ENCODE data around the gene PLA2G4B.

PLA2G4B gene, protein sequence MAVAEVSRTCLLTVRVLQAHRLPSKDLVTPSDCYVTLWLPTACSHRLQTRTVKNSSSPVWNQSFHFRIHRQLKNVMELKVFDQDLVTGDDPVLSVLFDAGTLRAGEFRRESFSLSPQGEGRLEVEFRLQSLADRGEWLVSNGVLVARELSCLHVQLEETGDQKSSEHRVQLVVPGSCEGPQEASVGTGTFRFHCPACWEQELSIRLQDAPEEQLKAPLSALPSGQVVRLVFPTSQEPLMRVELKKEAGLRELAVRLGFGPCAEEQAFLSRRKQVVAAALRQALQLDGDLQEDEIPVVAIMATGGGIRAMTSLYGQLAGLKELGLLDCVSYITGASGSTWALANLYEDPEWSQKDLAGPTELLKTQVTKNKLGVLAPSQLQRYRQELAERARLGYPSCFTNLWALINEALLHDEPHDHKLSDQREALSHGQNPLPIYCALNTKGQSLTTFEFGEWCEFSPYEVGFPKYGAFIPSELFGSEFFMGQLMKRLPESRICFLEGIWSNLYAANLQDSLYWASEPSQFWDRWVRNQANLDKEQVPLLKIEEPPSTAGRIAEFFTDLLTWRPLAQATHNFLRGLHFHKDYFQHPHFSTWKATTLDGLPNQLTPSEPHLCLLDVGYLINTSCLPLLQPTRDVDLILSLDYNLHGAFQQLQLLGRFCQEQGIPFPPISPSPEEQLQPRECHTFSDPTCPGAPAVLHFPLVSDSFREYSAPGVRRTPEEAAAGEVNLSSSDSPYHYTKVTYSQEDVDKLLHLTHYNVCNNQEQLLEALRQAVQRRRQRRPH

GRCh38 chr15:41838400-41838897, at the start of gene PLA2G4B:
PLA2G4B (plus strand) TSS chr15:41838847; CDS start chr15:41838914, 67 bp downstream.
- no peak for DNase-seq

- no peak for DNase-seq
Observed at GRCh38 chr15:41789236-41789635, 49.4 kb upstream of the PLA2G4B start.

DNA sequence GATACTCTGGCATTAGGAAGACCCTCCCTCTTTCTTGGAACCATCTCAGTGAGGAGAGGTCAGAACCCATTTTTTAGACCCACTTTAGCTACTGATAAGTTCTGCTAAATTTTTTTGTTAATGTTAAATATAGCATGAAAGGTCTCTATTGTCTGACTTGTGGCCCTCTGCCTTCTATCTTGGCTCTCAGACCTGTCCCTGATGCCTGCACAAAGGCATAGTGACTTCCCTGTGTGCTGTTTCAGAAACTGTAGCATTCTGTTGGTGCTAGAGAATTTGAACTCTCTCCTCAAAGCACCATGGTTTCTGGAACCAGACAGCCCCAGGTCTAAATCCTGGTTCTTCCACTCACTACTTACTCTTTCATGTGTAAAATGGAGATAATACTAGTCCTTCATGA, 49.0 kb upstream of the PLA2G4B start:
- no peak for DNase-seq

GRCh38 chr15:41790169-41790568, 48.5 kb upstream of the PLA2G4B start:
- no peak for DNase-seq

DNA sequence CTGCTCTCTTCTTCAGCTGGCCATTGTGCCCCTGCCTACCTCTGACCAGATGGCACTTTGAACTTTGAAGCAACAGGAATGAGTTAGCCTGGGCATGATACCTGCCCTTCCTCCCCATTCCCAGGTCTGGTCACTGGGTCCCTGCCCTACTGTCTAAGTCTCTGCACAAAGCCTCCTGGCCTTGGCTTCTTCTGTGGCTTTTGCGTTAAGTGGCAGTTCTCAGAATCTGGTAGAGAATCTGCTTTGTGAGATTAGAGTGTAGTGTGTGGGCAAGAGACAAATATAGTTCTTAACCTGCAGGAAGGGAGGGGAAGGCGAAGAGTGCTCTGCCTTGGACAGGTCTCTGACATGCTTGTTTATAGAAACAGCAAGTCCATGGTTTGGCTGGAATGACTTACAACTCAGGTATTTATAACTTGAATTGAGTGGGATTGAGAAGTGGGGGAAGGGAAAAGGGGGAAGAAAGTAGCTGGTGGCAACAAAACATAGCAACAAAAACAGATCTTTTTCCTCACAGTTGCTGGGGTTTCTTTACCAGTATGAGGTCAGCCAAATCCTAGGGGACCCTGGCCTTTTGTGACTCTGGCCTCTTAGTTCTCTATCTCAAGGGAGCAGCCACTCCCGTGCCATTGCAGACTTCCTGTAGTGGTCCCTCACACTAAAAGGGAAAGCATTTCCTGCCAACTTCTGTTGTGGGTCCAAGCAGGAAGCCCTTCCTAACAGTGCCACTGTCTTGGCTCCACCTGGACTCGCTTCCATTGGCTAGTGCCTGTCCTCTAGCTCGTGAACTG, 47.7 kb upstream of the PLA2G4B start:
- no peak for DNase-seq

DNA sequence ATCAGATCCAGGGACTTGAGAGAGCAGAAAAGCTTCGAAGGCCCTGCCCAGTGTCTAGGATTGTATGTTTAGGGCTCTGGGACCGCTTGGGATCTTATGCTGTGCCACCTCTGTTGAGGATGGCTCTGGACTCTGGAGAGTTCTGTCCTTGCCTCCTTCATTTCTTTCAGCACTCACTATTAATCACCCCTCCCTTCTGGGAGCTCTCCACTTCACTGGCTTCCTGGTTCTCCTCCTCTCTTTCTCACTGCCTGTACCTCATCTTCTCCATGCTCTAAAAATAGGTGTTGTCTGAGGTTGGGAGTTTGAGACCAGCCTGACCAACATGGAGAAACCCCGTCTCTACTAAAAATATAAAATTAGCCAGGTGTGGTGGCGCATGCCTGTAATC, 47.1 kb upstream of the PLA2G4B start:
- no peak for DNase-seq

GRCh38 chr15:41792000-41792637, 46.5 kb upstream of the PLA2G4B start:
- no peak for DNase-seq

GRCh38 chr15:41794081-41794480, 44.6 kb upstream of the PLA2G4B start:
- no peak for DNase-seq

GRCh38 chr15:41795996-41796856, 42.4 kb upstream of the PLA2G4B start:
- no peak for DNase-seq

DNA sequence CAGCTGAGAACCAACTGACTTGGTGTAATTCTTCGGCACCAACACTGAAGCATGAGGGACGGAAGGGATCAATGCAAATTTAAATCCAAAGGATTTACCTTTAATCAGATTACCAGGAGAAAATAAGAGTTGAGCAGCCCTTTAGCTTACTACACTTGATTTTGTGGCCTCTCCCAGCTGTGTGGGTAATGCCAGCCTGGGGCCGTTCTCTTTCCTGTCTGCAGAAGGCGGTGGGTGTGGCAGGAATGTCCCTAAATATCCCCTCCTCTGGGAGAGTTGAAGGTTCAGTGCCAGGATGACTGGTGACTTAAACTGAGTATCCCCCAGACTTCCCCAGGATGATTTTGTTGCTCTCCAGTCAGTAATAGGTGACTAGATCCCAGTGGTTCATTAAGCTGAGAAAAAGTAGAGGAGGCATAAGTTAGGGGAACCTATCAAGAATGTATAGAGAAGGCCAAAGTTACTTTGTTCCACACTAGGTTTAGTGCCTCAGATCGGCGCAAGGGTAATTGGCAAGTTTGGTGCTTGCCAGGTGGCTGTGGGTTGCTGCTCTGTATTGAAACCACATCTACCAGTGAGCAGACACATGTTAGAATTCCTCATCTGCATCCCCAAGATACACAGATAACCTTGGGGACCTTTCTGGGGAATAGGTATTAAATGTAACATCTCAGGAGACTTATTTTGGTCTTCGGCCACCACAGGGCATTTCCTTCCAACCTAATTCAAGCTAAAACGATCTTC, 41.3 kb upstream of the PLA2G4B start:
- DNase-seq = no peak

DNA sequence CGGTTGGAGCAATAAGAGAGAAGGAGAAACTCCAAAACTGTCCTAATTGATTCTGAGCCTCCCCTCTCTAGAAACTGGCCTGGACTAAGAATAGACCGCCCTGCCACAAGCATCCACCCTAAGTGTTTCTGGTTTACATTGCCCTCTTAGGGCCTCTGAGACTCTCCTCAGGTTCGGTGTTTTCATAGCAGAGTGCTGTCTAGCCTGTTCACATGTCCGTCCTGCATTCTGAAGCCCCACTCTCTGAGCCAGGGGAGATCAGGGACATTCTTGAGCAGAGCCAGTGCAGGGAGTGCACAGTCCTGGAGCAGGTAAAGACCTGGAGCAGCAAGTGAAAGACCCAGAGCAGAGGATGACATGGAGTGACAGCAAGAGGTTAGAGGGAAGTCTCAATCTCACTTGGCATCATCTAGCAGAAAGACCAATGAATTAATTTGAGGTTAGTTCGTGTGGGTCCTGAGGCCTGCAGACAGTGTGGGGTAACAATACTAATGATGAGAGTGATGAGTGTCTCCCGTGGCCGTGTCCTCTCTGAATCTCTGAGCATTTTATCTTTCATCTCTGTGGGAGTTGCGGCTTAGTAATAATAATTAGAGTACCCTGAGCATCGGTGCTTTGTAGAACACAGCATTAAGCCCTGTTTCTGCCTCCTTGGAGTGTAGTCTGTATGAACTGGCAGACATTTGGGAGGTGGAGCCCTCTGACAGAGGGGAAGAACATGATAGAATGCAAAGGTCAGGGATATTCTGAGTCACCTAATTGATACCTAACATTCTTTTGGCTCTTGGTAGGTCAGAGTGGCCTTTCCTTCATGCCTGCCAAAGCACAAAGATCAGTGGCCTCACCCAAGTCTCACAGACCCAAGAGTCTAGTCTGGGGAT, 39.8 kb upstream of the PLA2G4B start:
- DNase-seq = no peak

DNA sequence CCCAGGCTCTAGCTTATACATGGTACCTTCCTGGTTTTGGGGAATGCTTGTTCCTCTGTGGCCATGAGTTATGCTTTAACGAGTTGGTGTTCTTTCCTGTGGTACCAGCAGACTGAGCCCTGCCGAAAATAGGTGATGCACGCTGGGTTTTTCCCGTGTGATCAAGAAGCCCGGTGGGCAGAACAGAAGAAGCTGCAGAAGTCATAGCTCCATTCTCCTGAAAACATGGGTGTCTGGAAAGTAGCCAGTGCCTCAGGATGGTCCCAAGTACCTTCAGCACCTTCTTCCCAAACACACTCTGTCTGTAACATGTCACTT, 39.2 kb upstream of the PLA2G4B start:
- DNase-seq = no peak

DNA sequence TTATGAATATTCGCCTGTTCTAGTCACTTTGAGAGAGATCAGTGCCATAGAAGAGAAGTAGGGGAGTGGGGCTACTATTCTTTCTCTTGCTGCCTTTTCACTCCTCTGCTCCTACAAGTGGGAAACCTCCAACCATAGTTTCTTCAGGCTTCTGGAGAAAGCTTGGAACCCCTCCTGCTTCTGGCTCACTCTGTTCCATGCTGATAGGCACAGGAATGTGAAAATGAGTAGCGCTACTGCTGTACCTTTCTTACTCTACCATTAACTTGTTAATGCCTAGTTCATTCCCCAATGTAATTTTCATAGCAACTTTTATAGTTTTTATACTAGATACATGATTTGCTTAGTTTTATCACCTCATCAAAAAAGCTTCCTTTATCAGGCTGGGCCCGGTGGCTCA, 37.5 kb upstream of the PLA2G4B start:
- DNase-seq = no peak

- no peak for DNase-seq
Observed at GRCh38 chr15:41801850-41802455, 36.7 kb upstream of the PLA2G4B start.

DNA sequence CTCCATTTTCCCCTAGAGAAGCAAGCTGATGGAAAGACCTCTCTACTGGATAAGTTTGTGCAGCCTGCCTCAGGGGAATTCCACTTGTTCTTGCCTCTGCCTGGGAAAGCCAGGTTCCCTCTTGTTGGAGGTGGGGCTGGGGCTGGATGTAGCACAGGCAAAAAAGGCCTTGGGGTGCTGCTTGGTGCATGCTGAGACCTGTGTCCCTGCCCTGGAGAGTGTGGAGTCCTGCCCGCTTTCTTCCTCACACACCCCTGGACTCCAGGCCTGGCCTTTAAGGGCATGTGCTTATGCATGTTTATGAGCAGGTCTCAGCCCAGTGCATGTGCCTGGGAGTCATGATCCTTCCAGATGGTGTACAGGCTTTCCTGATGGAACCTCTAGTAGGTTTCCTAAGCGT, 34.3 kb upstream of the PLA2G4B start:
- no peak for DNase-seq

DNA sequence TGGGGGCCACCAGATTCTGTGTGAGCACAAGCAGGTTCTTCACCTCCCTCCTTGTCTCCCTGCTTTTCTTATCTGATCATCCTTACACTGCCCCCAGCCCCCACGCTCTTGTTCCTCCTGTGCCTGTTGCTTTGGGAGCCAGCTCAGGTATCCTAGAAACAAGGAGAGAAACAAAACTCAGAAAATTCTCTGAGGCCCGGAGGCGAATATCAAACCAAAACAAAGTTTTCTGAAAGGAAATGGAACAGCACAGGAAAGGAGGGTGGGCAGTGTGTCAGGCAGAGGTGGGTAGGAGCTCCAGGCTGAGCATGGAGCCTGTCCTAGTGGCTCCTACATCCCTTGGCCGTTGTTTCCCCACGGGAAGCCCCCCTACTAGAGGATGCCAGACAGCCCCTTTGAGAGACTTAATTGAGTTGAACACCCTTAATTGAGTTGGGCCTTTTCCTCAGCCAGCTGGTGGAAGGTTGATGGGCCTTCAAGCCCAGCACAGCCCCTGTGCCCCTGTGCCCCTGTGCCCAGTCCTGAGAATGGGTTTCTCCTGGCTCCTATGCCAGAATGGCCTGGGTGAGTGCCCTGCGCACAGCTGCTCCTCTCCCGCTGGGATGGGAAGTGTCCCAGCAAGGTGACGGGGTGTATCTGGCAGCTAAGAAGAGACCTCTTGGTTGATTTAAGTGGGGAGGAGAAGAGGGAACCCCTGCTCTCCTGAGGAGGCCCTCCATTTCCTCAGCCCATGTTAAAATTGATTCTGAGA, 33.6 kb upstream of the PLA2G4B start:
- DNase-seq = no peak

GRCh38 chr15:41805711-41806110, 32.9 kb upstream of the PLA2G4B start:
- no peak for DNase-seq

- no peak for DNase-seq
Observed at GRCh38 chr15:41806291-41807181, 32.1 kb upstream of the PLA2G4B start.
